HuH-7.5 (cell line): ENCODE measurements around the gene SLC51B.
A peak's percentile ranks its signal among the peaks of the same experiment; 100 is the strongest.
"Not testable (repeated sequence)": the region's sequence is repeated elsewhere in the genome, so short reads cannot be mapped to it uniquely, and the experiment has no call there.

Experiments used
- DNase-seq: peaks from one replicate; pipeline ENCODE4 v3.0.0; 2011; ENCODE audit warnings: low spot score

SLC51B gene

GRCh38 chr15:65084500-65085206 is 39.5 kb downstream of the SLC51B start:
- no peak for DNase-seq

DNA sequence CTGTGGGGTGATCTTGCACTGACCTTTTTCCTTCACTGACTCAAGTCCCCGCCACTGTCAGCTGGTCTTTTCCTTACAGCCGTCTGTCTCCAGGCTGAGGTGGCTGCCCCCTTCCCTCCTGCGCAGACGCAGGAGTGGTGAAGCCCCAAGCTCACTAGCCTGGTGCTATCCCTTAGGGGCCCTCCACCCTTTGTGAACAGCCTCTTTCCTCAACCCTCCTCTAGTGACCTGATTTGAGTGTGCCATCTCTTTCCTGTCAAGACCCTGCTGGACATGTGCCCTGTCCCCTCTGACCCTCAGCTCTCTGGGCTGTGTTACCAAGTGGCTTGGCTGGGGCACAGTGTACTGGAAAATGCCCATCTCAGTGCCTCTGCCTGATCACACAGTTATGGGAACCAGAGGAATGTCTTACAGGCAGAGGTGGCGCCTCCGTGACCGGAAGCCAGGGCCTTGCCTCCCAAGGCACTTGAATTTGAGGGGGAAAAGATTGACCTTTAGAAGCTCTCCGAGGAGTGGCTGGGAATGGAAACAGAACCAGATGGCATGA is 40.1 kb downstream of the SLC51B start:
- no peak for DNase-seq

- DNase-seq: peak; percentile 79
Measured at GRCh38 chr15:65085990-65086679, 40.9 kb downstream of the SLC51B start.

- no peak for DNase-seq
Measured at GRCh38 chr15:65086680-65087111, 41.5 kb downstream of the SLC51B start.

DNA sequence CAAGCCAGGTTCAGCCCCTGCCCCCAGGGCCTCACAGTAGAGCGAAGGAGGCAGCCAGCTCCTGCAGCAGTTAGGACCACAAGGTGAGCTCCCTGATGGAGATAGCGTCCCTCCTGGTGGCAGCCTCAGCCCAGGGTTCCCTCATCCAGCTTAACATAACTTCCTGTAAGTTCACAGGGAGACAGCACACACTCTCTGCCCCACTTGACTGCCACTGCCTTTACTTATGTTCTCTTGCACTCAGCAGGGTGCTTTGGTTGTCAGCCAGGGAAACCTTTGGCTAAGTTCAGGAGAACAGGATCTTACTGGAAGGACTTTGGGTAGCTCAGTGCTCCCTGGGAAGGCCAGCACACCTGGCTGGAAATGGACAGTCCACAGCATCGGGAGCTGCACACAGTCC is 42.2 kb downstream of the SLC51B start:
- DNase-seq: no peak

DNA sequence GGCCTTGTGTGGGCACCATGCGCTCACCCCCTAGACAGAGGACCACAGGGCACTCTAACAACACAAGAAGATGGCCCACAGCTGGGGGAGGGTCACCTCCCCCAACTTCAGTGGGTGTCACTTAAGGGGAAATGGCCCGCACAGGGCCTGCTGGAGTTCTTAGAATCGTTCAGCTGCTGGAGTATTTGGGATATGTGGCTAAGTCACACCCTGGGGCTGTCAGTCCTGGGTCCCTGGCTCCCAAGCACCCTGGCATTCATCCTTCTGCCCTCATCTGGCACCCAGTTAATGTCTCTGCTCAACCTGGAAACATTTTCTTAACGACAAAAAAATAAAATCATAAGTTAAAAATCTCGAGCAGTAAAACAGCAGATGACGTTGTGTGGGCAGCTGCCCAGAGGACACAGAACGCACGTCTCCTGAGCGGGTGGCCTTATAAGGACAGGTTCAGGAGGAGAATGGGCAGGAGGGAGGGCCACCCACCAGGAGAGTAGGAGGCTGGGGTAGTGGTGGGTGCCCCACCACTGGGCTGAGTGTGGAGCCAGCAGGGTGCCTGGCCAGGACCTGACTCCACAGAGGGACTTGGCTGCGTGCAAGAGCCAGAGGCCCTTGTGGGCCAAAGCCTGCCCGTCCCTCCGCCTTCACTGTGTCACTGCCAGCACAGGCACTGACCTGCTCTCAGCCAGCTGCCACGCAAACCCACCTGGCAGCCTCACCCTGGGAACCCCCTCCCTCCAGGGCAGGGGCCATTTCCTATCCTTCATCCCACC is 42.9 kb downstream of the SLC51B start:
- DNase-seq: no peak

- peak; percentile 84 for DNase-seq
Measured at GRCh38 chr15:65088643-65089021, 43.4 kb downstream of the SLC51B start.

DNA sequence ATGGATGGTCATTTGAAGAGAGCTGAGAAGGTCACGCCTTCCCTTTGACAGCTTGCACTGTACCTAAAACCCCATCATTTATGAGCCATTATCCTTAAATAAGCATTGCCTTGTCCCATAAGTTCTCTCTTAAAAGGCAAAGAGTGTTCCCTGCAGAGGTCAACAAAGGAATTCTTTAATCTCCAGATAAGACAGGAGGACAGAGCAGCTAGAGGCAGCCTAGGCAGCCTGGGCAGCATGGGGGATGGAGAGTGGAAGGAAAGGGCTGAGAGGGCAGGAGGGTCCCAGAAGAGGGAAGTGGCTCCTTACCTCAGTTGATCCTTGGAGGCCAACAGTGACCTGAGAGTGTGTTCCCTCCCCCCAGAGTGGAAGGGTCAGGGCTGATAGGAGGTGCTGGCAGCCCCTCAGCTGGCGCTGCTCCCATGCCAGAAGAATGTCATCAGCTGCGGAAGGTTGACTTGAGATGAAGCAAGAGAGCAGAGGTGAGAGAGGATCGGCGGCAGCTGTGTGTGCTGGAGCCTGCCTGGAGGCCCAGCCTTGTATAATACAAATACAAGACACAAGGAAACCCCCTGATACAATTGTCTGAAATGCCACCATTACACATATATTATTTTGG is 44.1 kb downstream of the SLC51B start:
- peak; percentile 83 for DNase-seq

DNA sequence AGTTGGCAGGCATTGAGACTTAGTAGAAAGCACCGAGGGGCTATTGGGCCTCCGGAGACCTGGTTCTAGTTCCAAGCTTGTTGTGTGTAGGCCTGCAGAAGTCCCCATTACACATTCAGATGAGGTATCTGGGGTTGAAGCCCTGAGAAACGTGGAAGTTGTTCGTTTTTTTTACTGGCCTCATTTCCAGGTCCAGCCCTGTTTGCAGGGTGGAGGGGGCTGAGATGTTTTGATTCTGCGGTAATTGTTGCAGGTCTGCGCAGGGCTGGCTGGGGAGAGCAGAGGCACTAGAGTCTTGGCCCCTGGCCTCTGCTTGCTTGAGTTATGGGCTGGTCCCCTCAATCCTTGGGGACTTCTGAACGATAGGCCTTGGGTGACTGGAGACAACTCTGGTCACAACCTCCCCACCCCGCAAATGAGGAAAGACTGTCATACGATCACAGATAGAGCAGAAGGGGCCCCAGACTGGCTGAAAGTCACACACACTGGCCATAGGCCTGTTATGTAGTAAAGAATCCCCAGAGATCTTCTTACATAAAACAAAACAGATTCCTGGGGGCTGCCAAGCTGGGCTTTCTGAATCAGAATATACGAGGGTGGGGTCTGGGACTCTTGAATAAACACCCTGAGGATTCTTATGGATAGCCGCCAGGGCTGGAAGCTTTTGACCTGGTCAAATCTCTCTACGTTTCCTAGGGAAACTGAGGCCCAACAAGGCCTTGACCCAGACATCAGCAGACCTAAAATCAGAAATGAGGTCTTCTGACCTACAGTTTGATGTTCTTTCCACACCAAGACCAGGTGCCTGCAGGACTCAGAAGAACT is 47.0 kb downstream of the SLC51B start:
- no peak for DNase-seq

- no peak for DNase-seq
Measured at GRCh38 chr15:65092911-65093792, 48.0 kb downstream of the SLC51B start.

- not testable (repeated sequence) for DNase-seq
Measured at GRCh38 chr15:65093793-65094170, 48.6 kb downstream of the SLC51B start.

GRCh38 chr15:65094294-65094995 is 49.3 kb downstream of the SLC51B start:
- DNase-seq: no peak

DNA sequence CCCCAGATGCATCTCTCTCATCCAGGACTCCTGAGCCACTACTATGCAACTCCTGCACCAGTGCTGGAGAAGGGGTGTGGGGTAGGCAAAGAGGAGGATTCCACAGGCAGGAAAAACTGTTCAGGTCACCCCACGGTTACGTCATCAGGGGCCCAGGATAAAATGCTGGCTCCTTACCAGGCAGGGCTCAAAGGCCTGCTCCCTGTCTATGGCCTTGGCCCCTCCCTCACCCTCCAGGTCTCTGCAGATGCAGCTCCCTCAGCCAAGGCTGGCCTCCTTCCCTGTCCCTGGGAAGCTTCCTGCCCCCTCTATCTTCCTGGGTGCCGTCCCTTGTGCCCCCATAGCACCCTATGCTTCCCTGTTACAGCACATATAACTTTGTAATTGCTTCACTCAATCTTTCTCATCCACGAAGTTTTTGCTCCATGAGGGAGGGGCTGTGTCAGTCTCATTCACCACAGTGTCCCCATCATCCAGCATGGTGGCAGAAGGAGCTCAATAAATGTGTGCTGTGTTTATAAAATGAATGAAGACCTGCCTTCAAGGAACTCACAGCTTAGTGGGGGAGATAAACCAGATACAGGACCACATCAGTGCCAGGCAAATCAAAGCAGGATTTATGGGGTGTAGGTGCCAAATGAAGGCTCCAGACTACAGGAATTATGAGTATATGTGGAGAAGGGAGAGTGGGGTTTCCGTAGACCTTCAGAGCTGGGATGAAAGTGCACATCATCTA is 50.0 kb downstream of the SLC51B start:
- no peak for DNase-seq

GRCh38 chr15:65095747-65096104 is 50.5 kb downstream of the SLC51B start:
- DNase-seq: no peak

GRCh38 chr15:65096481-65097385 is 51.5 kb downstream of the SLC51B start:
- no peak for DNase-seq

- DNase-seq: no peak
Measured at GRCh38 chr15:65097651-65098263, 52.6 kb downstream of the SLC51B start.

DNA sequence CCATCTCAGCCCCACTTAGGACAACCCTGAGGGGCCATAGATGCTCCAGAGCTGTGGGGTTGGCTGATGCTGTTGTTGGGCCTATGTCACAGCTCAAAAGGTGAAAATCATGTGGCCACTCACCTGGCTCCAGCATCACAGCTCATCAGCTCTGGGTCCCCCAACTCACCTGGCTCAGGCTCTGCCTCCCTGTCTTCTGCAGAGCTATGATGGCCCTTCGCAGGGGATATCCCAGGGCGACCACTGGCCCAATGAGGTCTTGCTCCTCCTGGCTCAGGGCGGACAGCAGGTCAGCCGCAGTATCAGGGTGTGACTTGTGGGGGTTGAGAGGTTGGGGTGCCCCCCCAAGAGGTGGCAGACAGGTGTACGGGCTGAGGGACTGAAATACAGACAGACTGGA is 54.1 kb downstream of the SLC51B start:
- no peak for DNase-seq

GRCh38 chr15:65099801-65100200 is 54.6 kb downstream of the SLC51B start:
- not testable (repeated sequence) for DNase-seq
